Stimulated activated CD8-positive, alpha-beta memory T cell treated with anti-CD3 and anti-CD28 coated beads, Interleukin-7, amount 100 ng/mL, for 48 hours (primary cell): Measurements from ENCODE around the gene THBS2.
"Not testable (repeated sequence)": the region's sequence is repeated elsewhere in the genome, so short reads cannot be mapped to it uniquely, and the experiment has no call there.

Source experiments
- DNase-seq, 2 donors: peaks; one replicate each; pipeline ENCODE4 v3.0.0-alpha.2; 2020; ENCODE audit warnings: low read depth in 1 of 2; ENCODE audit errors: extremely low read depth in 1 of 2

THBS2 gene

GRCh38 chr6:169273511-169273910, 19.9 kb upstream of the THBS2 start:
- no peak for DNase-seq

- no peak for DNase-seq
Observed at GRCh38 chr6:169271877-169272216, 18.2 kb upstream of the THBS2 start.

- DNase-seq, result no peak
Observed at GRCh38 chr6:169271158-169271876, 17.7 kb upstream of the THBS2 start.

DNA sequence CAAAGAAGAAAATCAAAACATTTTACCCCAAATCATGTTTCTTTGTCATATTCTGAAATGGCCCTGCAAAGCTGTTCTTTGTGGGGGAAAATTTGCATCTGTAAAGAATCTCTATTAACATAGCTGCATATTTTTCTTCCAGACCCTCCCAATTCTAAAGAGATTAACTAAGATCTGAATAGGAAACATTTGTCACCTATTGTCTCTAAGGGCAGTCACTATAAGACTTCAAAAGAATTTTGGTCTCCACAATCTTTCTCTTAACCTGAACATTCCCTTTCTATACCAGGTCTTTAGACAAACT, 16.4 kb upstream of the THBS2 start:
- DNase-seq, result not testable (repeated sequence)

DNA sequence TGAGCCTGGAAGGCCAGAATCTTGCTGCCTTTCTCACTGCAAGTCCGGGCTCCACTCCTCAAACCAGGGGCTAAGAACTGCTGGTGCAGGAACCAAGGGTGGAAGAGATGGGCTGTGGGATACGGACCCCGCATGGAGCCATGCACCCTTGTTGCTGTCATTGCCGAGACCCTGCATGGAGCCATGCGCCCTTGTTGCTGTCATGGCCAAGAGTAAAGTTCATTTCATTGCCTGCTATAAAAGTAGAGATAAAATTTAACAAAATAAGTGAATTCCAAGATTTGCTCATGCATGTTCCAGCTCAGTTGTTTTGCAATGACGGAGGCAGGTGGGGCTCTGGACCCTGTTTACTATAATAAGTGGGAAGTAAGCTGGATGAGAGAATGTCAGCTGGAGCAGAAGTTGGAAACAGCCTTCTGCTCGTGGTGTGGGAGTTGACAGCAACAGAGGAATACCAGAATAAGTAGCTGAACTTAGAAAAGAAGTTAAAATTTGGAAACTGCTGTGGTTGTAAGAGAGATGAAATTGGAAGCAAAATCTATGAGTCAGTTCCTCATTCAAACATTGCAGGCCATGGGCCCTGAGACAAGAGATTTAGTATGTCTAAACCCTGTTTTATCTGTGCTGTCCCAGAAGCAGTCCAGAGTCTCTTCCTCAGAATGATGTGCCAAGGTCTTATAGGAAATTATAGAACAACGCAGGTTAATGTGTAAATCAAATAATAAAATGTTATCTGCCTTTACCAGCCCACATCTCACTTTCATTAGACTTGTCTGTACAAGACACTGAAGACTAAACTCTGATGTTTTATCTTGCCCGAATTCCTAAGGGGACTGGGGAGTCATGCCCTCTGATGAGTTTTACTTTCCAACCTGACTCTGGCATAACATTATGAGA, 15.8 kb upstream of the THBS2 start:
- no peak for DNase-seq

GRCh38 chr6:169268276-169268675, 14.6 kb upstream of the THBS2 start:
- no peak for DNase-seq

DNA sequence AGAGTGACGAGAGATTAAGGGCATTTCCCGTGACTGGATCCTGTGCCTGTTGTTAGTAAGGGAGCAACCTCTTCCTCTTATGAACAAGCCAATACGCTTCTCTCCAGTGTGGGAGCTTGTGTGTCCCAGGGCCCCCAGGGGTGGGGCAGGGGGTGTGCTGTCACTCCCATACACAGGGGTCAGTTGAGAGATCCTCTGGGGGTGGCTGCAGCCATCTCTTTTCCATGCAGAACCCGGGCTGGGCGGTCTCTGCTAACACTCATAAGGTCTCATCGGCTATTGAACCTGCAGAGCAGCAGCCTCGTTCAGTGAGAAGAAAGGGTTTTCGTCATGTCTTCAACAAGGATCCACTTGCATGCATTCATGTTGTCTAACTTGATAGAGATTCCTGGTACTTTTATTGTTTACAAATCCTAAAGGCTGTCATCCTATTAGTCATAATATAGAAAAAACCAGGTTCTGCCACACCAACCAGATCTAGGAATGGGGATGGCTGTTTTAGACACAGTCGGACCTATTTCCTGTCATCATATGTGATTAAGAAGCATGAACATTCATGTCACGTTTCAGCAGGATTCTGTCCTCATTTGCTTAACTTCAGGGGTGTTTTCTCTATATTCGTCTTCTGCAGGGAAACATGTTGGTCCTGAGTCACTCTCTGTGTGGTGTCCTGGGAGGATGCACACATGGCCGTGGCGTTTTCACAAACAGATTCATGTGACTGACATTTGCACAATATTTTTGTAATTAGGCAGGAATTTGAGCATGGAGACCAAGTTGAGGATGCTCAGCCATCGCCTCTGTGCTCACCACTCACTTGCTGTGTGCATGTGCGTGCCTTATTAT, 13.3 kb upstream of the THBS2 start:
- DNase-seq, result no peak

GRCh38 chr6:169266261-169266660, 12.6 kb upstream of the THBS2 start:
- DNase-seq, result no peak

DNA sequence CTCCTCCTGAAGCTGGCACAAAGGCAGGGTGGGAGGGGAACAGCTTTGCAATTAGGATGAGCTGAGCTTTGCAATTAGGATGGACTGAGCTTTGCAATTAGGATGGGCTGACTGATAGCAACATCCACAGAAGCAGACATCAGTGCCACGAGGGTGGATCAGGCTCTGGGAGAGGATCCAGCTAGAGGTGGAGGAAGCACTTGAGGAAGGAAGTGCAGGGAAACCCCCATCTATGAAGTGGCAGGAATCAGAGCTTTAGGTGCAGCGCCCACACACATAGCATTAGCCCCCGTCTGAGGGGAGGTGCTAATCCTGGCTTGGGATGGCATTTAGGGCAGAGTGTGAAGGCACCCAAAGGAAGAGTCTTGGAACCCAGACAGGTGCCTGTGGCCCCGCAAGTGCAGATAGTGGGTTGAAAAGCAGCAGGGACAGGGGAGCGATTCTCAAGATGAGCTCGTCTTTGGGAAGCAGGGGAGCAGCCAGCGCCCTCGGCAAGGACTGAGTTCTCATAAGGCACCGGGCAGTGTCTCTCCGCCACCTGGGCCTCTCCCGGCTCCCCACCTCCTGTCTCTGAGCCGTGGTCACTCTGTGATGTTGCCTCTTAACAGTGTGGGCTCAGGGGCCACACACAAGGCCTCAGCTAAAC, 12.0 kb upstream of the THBS2 start:
- DNase-seq, result no peak

- DNase-seq, result no peak
Observed at GRCh38 chr6:169263836-169264608, 10.4 kb upstream of the THBS2 start.

- DNase-seq, result no peak
Observed at GRCh38 chr6:169263374-169263773, 9.7 kb upstream of the THBS2 start.

DNA sequence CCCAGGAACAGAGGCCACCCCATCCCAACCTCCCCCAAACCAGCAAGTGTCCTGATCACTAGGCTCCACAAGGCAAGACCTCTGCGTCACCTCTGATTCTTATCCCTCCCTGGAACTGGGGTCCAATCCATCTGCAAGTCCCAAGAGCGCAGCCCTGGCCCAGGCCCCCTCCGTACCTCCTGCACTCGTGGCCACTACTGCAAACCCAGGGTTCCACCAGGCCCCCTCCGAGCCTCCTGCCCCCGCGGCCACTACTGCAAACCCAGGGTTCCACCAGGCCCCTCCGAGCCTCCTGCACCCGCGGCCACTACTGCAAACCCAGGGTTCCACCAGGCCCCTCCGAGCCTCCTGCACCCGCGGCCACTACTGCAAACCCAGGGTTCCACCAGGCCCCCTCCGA, 9.0 kb upstream of the THBS2 start:
- DNase-seq, result not testable (repeated sequence)

DNA sequence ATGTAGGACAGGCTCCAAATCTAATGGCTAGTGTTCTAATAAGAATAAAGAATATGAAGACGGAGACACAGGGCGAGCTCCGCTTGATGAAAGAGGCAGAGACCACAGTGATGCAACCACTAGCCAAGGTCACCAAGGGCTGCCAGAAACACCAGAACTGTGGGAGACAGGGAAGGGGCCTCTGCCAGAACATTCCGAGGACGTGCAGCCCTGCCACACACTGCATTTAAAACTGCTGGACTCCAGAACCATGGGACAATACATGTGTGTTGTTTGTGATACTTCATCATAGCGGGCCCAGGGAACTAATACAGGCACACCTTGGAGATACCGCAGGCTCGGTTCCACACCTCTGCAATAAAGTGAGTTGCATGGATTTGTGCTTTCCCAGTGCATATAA, 2.9 kb upstream of the THBS2 start:
- DNase-seq, result no peak

GRCh38 chr6:169256061-169256460, 2.4 kb upstream of the THBS2 start:
- DNase-seq, result no peak

DNA sequence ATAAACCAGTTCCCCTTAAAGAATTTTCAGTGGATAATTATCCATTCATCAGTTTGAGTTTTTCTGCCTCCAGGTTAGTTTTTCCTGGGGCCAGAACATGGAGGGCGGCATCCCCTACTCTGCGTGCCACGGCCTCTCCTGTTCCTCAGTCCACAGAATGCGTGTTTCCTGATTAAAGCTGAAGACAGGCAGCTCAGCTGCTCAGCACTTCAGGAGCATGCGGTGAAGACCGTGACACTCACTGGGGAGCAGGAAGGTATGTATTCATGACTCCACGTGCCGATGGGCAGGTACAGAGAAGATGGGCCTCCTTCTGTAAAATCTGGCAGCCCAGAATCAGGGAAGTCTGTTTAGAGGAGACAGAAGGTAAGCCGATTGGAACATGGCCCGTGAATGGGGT, 2.0 kb upstream of the THBS2 start:
- no peak for DNase-seq

DNA sequence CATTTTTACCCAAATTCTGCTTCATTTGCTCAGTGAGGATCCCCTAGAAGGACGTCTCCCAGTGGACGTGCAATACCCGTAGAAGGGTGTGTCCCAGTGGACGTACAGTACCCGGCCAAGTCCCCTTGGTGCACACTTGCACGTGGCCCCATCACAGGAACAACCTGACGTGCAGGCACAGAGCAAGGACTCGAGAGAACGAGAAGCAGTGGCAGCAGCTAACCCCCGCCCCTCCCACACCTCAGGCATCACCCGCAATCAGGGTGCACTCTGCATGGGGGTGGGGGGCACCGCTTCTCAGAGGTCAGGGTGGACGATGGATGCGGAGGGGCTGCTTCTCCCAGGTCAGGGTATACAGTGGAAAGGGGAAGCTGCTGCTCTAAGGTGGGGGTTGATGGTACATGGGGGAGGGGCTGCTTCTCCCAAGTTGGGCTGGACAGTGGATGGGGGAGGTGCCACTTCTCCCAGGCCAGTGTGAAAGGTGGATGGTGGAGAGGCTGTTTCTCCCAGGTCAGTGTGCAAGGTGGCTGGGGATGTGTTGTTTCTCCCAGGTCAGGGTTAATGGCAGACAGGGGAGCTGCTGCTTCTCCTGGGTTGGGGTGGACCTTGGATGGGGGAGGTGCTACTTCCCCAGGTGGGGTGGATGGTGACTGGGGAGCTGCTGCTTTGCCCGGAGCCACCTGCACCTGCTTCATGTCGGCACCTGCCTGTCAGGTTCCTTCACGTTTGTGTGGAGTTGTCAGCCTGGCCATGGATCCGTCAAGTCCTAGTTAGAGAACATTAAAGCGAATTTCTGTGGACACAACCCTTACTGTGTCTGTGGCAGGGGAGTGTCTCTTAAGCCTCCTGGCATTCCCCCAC, 1.0 kb upstream of the THBS2 start:
- DNase-seq, result no peak

DNA sequence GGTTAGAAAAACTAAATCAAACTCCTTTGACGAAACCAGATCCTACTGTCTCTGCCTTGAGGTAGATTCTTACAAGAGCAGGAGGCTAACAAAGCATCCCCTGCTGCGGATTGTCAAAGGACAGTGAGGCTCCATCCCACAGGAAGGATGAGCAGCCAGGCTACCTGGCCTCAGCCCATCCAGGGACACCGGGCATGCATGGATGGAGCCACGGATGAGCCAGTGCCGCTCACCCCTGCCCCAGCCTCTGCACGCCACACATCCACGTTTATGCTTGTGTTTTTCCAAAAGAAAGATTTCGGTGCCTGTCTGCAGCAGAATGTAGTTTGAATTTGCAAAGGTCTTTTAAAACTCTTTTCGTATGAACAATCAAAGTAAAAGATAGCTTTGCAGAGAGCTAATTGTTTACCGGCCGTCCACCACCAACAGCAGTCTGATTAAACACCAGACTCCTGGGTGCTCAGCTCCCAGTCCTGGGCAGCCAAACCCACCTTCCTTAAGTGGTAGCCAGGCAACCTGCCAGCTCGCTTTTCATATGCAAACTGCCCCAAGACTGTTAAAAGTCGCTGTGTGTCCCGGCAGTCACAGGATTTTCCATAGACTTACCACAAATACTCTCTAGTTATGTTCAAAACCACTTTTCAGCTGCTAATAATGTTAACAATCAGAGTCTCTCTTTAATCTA, 999 bp downstream of the THBS2 start:
- no peak for DNase-seq

GRCh38 chr6:169251822-169252504, 1.7 kb downstream of the THBS2 start:
- no peak for DNase-seq
